ENCODE measurements around the gene DNAAF8.

DNAAF8 gene

DNA sequence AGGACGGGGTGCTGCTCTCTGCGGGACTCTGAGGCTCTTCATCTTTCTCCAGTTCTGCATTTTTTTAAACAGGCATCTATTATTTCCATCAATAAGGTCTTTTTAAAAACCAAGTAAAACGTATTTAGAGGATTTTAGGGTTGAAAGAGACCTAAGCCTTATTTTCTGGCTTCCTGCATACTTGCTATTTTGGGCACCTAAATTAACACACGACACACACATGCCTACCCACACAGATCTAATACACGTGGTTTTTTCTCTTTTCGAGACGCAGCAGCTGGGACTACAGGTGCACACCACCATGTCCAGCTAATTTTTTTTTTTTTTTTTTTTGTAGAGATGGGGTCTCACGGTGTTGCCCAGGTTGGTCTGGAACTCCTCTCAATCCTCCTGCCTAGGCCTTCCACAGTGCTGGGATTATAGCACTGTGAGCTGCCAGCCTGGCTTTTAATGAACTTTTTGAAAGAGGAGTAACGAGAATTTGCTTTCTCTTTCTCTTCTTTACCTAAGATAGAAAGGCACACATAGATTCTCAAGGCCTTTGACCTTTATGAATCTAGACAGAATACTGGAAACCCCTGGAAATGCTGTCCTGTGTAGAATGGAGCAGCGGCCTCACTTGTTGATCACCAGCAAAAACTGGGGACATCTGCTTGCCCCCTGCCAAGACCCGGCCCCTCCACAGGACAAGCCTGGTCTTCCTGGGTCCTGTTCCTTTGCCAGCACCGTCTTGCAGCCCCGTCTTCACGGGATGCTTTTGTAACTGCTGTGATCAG, 13.8 kb downstream of the DNAAF8 start:
- no peak for DNase-seq (ENCODE audit: low read depth)
- TF ChIP-seq, protein P1, sequence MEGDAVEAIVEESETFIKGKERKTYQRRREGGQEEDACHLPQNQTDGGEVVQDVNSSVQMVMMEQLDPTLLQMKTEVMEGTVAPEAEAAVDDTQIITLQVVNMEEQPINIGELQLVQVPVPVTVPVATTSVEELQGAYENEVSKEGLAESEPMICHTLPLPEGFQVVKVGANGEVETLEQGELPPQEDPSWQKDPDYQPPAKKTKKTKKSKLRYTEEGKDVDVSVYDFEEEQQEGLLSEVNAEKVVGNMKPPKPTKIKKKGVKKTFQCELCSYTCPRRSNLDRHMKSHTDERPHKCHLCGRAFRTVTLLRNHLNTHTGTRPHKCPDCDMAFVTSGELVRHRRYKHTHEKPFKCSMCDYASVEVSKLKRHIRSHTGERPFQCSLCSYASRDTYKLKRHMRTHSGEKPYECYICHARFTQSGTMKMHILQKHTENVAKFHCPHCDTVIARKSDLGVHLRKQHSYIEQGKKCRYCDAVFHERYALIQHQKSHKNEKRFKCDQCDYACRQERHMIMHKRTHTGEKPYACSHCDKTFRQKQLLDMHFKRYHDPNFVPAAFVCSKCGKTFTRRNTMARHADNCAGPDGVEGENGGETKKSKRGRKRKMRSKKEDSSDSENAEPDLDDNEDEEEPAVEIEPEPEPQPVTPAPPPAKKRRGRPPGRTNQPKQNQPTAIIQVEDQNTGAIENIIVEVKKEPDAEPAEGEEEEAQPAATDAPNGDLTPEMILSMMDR (conservative IDR thresholded peaks at IDR 0.05; ENCODE audit: low read depth, low read length) = no peak
- H3K4me3 ChIP-seq (ENCODE audit: low read length) = no peak overlapping the region

DNA sequence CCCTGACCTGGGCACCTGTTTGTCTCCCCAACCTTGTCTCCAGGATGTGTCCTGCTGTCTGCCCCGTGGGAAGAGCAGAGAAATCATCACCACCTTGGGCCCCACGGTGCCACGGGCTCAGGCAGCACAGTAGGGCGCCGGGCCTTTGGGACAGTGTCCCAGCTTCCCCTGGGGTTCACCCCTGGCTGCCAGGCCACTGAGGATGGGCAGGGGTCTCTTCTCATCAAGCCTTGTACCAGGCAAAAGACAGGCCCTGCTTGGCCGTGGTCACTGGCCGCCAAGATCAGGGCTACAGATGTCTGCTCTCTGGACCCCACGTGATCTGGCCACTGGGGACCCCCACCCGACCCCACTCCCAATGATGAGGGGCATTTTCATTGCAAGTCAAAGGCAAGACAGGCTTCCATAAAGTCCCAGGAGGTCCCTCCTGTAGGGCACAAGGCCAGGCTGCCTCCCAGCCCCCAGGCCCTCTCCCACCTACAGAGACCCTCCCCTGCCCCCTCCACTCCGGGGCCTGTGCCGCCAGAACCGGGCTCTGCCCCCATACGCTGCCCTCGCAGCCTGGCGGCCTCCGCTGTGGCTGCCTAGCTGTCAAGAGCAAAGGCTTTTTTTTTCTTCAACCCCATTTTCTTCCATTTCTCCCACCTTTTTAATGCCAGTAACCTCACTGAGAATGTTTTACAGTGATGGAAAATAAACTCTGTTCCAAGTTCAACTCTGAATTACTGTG, 14.5 kb downstream of the DNAAF8 start:
- no peak overlapping the region for H3K4me3 ChIP-seq (ENCODE audit: low read length)
- DNase-seq (ENCODE audit: low read depth) = no peak
- TF ChIP-seq, protein P1 (conservative IDR thresholded peaks at IDR 0.05; ENCODE audit: low read depth, low read length) = no peak

DNA sequence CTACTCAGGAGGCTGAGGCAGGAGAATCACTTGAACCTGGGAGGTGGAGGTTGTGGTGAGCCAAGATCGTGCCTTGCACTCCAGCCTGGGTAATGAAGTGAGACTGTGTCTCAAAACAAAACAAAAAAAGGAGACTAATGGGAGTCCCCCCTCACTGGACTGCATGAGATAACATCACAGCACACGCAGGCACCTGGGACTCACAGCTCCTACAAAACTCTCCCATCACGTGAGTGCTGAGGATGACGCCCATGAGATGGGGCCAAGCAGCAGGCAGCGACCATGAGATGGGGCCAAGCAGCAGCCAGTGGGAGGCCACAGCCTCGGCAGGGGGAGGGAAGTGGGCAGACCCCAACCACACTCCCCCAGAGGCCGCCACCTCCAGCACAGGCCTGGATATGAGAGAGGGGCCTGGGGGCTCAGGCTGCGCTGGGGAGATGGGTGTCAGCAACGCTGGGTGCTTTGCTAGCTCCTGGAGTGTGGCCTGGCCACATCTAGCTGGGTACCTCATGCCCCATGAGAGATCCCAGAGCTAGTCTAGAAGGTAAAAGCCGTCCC, 15.4 kb downstream of the DNAAF8 start:
- no peak overlapping the region for H3K4me3 ChIP-seq (ENCODE audit: low read length)
- DNase-seq (ENCODE audit: low read depth) = no peak
- TF ChIP-seq, protein P1 (conservative IDR thresholded peaks at IDR 0.05; ENCODE audit: low read depth, low read length) = no peak

DNA sequence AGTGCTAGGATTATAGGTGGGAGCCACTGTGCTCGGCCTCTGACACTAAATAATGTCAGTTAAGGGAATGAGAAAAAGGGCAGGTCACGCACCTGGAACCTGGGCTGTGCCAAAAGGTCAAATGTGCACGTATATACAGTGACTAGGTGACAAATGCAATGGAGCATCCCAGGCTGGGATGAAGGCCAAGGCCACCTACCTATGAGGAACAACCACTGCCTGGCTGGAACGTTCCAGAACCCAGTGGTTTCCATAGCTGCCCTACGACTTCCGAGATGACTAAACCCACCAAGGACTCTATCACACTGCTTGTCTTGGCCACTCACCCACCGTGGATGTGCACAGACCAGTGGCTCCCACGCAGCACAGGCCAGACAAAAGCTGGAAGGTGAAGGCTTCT, 16.6 kb downstream of the DNAAF8 start:
- no peak overlapping the region for H3K4me3 ChIP-seq (ENCODE audit: low read length)
- DNase-seq (ENCODE audit: low read depth) = no peak
- TF ChIP-seq, protein P1 (conservative IDR thresholded peaks at IDR 0.05; ENCODE audit: low read depth, low read length) = no peak

DNA sequence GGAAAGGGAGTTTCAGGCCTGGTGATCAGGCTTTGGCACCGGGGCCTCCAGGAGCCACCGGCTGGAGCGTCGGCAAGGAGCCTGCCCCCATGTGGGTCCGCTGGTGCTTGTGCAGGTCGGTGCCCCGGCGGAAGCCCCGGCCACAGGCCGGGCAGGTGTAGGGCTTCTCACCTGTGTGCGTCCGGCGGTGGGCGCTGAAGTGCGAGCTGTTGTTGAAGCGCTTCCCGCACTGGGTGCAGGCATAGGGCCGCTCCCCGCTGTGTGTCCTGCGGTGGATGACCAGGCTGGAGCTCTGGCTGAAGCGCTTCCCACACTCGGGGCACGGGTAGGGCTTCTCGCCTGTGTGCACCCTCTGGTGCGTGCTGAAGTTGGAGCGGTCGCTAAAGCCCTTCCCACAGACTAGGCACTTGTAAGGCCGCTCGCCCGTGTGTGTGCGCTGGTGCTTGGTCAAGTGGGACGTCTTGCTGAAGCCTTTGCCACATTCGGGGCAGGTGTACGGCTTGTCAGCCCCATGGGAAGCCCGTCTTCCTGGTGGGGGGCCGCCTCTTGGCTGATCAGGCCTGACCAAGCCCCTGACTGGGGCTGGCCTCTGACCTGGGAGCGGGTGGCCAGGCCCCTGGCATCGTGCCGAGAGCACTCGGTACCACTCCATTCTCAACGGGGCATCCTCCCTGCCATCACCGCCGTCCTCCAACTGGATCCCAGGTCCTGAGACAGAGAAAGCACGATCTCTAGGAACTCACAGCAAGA, 18.2 kb downstream of the DNAAF8 start:
- H3K4me3 ChIP-seq (ENCODE audit: low read length) = no peak overlapping the region
- TF ChIP-seq, protein P1 (conservative IDR thresholded peaks at IDR 0.05; ENCODE audit: low read depth, low read length) = no peak

DNA sequence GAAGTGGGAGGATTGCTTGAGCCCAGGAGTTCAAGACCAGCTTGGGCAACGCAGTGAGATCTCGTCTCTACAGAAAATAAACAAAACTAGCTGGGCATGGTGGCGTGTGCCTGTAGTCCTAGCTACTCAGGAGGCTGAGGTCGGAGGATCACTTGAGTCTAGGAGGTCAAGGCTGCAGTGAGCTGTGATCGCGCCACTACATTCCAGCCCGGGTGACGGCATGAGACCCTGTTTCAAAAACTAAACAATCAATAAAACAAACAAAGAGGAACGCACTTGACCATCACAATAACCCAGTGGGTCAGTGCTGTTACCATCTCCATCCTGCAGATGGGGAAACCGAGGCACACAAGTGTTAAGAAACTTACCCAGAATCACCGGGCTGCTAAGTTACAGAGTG, 18.9 kb downstream of the DNAAF8 start:
- no peak overlapping the region for H3K4me3 ChIP-seq (ENCODE audit: low read length)
- TF ChIP-seq, protein P1 (conservative IDR thresholded peaks at IDR 0.05; ENCODE audit: low read depth, low read length) = no peak
- no peak for DNase-seq (ENCODE audit: low read depth)

More for the DNA sequence above, 18.2 kb downstream of the DNAAF8 start:
- no peak for DNase-seq (ENCODE audit: low read depth)

Data from retinal pigment epithelial cell (primary cell).